BJ (cell line): ENCODE measurements around the gene GTPBP4. TPM values are rescaled to one million over a fixed set of nuclear protein-coding genes. Genes with fewer than 3 reads are reported as not detected.
A peak's percentile ranks its signal among the peaks of the same experiment; 100 is the strongest.

Experiments
- CTCF ChIA-PET: fragments of 350-600 bp; formaldehyde crosslinking; extraction: SDS; loops from one replicate; lab custom pipeline; 2021; ENCODE audit warnings: antibody characterized with exemption, inconsistent platforms; lab: Yijun Ruan, JAX
- POLR2A ChIA-PET: fragments of 300-600 bp; sonication (Branson Sonifier 250); formaldehyde crosslinking; extraction: SDS; loops from one replicate; lab custom pipeline; 2021; ENCODE audit warnings: antibody characterized with exemption; lab: Charles Lee
- DNase-seq: peaks from one replicate; pipeline ENCODE4 v3.0.0-alpha.2; 2011; ENCODE audit warnings: low read depth
- H3K27me3 ChIP-seq: 2 replicates; pipeline ENCODE4 v1.6.0; 2011; ENCODE audit warnings: low read length; ENCODE audit not compliant: control insufficient read depth, insufficient read depth
- H3K36me3 ChIP-seq: 2 replicates; pipeline ENCODE4 v1.5.1; 2011; ENCODE audit warnings: low read length; ENCODE audit not compliant: control insufficient read depth, insufficient read depth
- H3K4me3 ChIP-seq: 2 replicates; pipeline ENCODE4 v1.5.1; 2011; ENCODE audit warnings: low read depth, mild to moderate bottlenecking, control low read depth, low read length
- polyA plus RNA-seq: library from polyadenylated mRNA; depleted of rRNA; stranded (reverse); fragments of >200 nt; gene quantifications from 2 replicates; pipeline ENCODE4 v1.2.3, GENCODE V29; 2011
- TF ChIP-seq, protein P1 (sequence below): IDR thresholded peaks from 2 replicates; pipeline ENCODE4 v1.5.1; 2011; ENCODE audit warnings: low read depth, mild to moderate bottlenecking, control low read depth, inconsistent platforms, low read length, moderate library complexity; ENCODE audit not compliant: insufficient read depth

Gene GTPBP4
- polyA plus RNA-seq, 1 experiment = 17.3 TPM

- H3K4me3 ChIP-seq = no peak overlapping the region
- ChIA-PET CTCF (no interaction called here), POLR2A (no interaction called here)
- H3K27me3 ChIP-seq = no peaks in the 10 kb centered on the region
- DNase-seq = no peak
- H3K36me3 ChIP-seq = no peaks in the 10 kb centered on the region
- TF ChIP-seq, protein P1, sequence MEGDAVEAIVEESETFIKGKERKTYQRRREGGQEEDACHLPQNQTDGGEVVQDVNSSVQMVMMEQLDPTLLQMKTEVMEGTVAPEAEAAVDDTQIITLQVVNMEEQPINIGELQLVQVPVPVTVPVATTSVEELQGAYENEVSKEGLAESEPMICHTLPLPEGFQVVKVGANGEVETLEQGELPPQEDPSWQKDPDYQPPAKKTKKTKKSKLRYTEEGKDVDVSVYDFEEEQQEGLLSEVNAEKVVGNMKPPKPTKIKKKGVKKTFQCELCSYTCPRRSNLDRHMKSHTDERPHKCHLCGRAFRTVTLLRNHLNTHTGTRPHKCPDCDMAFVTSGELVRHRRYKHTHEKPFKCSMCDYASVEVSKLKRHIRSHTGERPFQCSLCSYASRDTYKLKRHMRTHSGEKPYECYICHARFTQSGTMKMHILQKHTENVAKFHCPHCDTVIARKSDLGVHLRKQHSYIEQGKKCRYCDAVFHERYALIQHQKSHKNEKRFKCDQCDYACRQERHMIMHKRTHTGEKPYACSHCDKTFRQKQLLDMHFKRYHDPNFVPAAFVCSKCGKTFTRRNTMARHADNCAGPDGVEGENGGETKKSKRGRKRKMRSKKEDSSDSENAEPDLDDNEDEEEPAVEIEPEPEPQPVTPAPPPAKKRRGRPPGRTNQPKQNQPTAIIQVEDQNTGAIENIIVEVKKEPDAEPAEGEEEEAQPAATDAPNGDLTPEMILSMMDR = no peak
These were observed 4.8 kb upstream of the GTPBP4 start for GRCh38 chr10:983401-983800.

DNA sequence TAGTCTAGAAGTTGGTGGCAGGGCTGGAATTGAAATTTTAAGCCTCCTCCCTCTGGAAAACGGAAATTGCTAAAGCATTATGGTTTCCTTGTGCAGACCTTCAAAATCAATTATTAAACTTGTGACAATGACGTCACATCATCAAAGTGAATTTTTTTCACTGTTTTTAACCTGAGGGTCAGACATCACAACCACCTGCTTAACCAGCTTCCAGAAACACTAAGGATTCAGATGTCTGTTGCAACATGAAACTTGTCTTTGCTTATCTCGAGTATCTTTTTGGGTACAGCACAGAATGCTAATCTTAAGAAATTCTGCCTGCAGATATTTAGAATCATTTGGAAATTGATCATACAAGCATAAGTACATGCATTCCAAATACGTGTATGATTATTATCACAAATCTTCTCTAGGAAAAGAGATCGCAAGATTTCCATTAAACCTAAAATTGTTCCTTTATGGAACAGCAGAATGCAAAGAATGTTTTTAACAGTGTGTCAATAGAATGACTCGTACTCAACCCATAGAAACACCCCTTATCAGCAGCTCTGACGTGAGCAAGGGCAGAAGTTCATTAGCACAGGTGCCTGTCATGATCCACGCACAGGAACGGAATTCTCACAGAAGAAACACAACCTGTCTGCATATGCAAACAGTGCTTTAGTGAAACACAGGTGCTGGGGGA is 4.1 kb upstream of the GTPBP4 start:
- no peaks in the 10 kb centered on the region for H3K36me3 ChIP-seq
- no peak for DNase-seq
- ChIA-PET CTCF (interaction anchor here (1.0 kb wide), 1 partner anchor 14 kb away, joined by 3 read pairs; no protein-coding TSS in a partner anchor), POLR2A (no interaction called here)
- H3K27me3 ChIP-seq = no peaks in the 10 kb centered on the region
- TF ChIP-seq, protein P1 = no peak
- no peak overlapping the region for H3K4me3 ChIP-seq

- CTCF ChIA-PET = no interaction called here
- Histone ChIP-seq H3K36me3 (no peaks in the 10 kb centered on the region), H3K4me3 (no peak overlapping the region), H3K27me3 (no peaks in the 10 kb centered on the region)
- no peak for DNase-seq
- POLR2A ChIA-PET = no interaction called here
- TF ChIP-seq, protein P1 = no peak
These were observed 2.9 kb upstream of the GTPBP4 start for GRCh38 chr10:985361-985760.

GRCh38 chr10:986137-986825 is 2.0 kb upstream of the GTPBP4 start:
- no peak for DNase-seq
- POLR2A ChIA-PET = no interaction called here
- H3K4me3 ChIP-seq = no peak overlapping the region
- peaks cover 3% of the 10 kb centered on the region; the same call in 1 of the 2 replicates for H3K36me3 ChIP-seq
- TF ChIP-seq, protein P1 = no peak
- CTCF ChIA-PET = interaction anchor here (0.6 kb wide), 1 partner anchor 8 kb away, joined by 3 read pairs; no protein-coding TSS in a partner anchor
- H3K27me3 ChIP-seq = no peaks in the 10 kb centered on the region

DNA sequence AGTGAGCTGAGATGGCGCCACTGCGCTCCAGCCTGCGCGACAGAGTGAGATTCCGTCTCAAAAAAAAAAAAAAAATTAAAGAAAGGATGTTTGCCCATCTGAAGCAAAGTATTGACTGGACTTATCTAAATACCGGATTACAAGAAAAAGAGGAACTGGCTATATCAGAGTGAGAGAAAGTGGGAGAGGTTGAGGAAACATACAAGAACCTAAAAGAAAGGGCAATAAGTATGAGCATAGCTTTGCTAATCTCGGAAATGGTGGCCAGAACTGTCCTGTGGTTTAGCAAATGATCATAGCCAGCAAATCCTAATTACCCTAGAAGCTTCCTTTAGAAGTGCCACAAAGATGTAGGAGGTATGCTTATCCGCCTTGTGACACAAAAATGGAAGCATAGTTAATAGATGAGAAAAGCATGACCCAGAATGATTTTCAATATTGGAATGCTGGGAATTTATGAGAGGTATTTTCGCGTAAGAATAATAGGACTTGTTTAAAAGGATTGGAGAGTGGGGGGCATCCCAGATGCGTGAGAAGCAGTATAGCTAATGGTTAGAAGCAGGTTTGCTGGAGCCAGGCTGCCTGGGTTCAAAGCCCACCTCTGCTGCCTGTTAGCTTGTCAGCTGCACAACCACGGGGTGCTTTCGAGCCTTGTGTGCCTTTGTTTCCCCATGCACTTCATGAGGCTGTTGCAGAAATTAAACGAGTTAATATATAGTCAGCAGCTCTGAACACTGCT is 1.2 kb upstream of the GTPBP4 start:
- TF ChIP-seq, protein P1 = no peak
- no peaks in the 10 kb centered on the region for H3K27me3 ChIP-seq
- CTCF ChIA-PET = interaction anchor here (0.6 to 1.3 kb wide), 2 partner anchors 9 to 59 kb away, joined by 3 read pairs; no protein-coding TSS in a partner anchor
- H3K4me3 ChIP-seq = peak overlapping the region; percentile 90
- H3K36me3 ChIP-seq = peaks cover 3% of the 10 kb centered on the region; the same call in 1 of the 2 replicates
- DNase-seq = peak; percentile 81
- POLR2A ChIA-PET = no interaction called here
